Amniotic epithelial cell (primary cell): ENCODE measurements around the gene C1orf185.
A peak's percentile ranks its signal among the peaks of the same experiment; 100 is the strongest.
"Not testable (repeated sequence)": the region's sequence is repeated elsewhere in the genome, so short reads cannot be mapped to it uniquely, and the experiment has no call there.

ENCODE experiments used
- DNase-seq: peaks from one replicate; pipeline ENCODE4 v3.0.0-alpha.2; 2010; ENCODE audit warnings: low read depth

C1orf185 gene

GRCh38 chr1:51137696-51138095, 35.7 kb downstream of the C1orf185 start:
- DNase-seq: not testable (repeated sequence)

GRCh38 chr1:51139474-51139873, 37.4 kb downstream of the C1orf185 start:
- DNase-seq: no peak

- no peak for DNase-seq
Measured at GRCh38 chr1:51147394-51147793, 45.4 kb downstream of the C1orf185 start.

DNA sequence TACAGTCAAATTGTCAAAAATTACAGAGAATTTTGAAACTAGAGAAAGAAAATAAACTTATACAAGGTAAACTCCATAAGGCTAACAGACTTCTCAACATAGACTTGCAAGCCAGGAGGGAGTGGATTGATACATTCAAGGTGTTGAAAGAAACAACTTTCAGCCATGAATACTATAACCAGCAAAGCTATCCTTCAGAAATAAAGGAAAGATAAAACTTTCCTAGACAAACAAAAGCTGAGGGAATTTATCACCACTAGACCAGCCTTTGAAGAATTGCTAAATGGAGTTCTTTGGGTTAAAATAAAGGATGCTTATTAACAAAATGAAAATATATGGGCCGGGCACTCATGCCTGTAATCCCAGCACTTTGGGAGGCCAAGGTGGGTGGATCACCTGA, 52.7 kb downstream of the C1orf185 start:
- DNase-seq: no peak

- DNase-seq: no peak
Measured at GRCh38 chr1:51156752-51157151, 54.7 kb downstream of the C1orf185 start.

DNA sequence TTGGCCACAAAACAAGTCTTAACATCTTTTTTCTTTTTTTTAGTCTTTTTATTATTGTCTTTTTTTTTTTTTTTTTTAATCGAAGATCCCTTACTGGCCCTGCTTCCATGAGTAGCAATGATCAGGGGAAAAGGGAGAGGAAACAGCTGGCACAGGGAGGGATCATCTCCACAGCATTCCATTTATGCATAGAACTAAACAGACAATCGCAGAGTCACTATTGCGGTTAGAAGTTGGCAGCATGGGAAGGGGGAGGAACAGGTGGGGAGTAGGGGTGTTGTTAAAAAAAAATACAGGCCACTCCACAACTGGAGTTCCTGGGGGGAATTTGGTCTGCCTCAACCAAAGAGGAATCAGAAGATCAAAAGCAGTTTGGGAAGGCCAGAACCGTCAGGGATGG, 55.4 kb downstream of the C1orf185 start:
- DNase-seq: no peak

DNA sequence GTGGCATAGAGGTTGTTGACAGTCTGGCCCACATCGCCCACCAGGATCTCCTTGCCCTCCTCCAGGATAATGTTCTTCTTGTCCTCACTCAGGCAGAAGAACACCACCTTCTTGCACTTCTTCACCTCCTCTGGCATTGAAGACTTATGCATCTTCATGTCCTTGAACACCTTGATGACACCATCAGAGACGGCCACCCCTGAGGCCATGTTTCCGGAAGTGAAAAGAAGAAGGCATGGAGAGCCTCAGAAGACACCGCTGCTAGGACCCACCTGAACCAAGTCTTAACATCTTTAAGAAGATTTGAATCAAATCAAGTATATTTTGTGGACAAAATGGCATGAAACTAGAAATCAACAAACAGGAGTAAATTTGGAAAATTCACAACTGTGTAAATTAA, 56.2 kb downstream of the C1orf185 start:
- no peak for DNase-seq

- not testable (repeated sequence) for DNase-seq
Measured at GRCh38 chr1:51162560-51162959, 60.5 kb downstream of the C1orf185 start.

DNA sequence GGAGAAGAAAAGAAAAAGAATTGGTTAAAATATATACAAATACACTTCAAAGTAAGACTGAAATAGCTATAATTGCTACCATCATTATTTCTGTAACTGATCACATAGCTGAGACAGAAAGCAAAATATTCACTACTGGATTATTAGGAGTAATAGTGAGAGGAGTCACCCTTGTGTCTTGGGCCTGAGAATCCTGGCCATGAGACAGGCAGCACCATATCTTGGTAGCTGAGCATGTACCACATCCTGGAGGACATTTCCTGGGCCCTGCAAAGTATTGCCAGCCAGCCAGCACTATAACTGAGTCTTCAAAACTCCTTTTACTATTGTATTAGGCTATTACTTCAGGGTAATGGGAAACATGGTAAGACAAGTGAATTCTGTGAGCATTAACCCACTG, 63.5 kb downstream of the C1orf185 start:
- DNase-seq: no peak

DNA sequence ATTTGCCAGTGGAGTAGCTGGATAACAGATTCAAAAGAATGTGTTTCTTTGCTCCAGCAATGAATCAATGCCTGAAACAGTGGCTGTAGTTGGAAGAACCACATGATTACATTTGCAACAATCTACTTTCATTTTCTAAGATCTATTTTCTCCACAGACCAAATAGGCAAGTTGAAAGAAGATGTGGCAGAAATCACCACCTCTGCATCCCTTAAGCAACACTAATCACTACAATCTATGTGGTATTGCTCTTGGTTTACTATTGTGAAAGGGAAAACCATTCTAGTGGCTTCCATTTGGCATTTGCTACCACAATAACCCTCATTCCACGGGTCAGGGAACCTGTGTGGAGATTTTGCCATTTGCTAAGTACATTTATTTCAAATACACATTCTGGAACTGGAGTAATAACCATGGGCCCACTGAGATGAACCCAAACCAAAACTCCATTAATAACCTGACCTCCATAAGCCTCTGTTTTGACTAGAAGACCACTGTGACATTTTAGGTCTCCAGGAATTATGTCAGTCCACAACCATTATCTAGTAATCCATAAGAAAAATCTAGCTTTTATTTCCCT, 66.3 kb downstream of the C1orf185 start:
- DNase-seq: peak; percentile 55

DNA sequence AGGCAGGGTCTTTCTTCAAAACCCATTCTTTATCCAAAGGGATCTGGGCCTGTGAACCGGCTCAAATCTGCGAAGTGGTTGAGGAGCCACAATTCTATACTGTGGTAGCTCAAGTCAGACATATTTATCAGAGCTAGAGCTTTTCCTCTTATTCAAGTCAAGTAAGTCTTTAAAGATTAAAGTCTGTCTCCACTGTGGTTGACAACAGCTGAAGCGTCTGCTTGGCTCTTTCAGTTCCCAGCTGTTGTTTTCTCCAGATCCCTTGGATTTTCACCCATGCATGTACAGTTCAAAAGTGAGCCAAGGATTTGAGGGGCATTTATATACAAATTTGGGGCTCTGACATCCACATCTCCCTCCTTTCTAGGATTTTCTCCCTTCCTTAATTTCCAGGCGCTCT, 66.9 kb downstream of the C1orf185 start:
- peak; percentile 7 for DNase-seq

GRCh38 chr1:51170342-51170741, 68.3 kb downstream of the C1orf185 start:
- DNase-seq: peak; percentile 87

GRCh38 chr1:51172811-51173210, 70.8 kb downstream of the C1orf185 start:
- no peak for DNase-seq

DNA sequence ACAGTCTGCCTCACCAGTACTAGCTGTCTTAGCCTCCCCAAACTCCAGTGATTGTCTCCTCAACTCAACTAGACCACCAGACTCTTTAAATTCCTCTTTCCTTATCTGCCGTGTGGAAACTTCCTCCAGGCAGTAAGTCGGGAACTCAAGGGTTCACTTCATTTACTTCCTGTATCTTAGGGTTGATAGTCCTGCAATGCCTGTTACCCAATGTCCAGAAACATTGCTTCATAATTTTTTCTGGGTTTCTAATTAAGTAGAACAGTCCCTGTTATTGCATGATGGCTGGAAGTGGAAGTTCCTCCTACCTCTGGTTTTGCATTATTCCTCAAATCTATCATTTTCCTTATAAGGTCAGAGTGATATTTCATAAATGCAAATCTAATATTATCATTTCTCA, 73.2 kb downstream of the C1orf185 start:
- peak; percentile 62 for DNase-seq

DNA sequence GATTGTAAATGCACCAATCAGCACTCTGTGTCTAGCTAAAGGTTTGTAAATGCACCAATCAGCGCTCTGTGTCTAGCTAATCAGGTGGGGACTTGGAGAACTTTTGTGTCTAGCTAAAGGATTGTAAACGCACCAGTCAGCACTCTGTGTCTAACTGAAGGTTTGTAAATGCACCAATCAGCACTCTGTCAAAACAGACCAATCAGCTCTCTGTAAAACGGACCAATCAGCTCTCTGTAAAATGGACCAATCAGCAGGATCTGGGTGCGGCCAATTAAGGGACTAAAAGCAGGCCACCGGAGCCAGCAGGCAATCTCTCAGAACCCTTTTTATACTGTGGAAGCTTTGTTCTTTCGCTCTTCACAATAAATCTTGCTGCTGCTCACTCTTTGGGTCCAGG, 76.0 kb downstream of the C1orf185 start:
- DNase-seq: not testable (repeated sequence)

DNA sequence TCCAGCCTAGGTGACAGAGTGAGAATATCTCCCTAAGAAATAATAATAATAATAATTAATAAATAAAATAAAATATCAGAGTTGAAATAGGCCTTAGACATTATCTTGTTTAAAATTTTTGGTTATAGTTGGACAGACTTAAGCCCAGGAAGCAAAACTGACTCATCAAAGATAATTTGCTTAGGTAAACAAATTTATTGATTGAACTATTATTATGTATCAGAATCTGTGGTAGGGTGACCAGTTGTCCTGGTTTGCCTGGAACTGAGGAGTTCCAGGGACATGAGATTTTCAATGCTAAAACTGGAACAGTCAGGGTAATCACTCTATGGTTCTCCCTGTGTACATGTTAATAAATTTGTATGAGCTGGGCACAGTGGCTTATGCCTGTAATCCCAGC, 86.2 kb downstream of the C1orf185 start:
- DNase-seq: no peak

GRCh38 chr1:51189421-51190073, 87.5 kb downstream of the C1orf185 start:
- peak; percentile 67 for DNase-seq

DNA sequence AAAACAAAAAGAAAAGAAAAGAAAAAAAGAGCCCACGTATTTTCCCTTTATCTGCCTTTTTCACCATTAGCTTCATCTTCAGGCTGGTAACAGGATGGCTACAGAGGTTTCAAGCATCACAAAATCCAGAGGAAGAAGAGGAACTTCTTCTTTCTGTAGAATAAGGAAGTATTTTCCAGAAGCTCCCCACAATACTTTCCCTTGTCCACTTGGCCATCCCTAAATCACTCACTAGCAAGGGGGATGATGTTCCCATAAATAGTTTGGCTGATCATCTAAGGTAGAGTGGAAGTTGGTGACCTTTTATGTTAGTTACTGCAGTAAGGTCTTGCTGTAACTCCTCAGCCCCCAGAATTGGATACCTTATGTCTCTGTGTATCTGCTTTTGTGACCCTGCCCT, 88.9 kb downstream of the C1orf185 start:
- no peak for DNase-seq

GRCh38 chr1:51192213-51192843, 90.3 kb downstream of the C1orf185 start:
- peak; percentile 76 for DNase-seq

- no peak for DNase-seq
Measured at GRCh38 chr1:51193564-51193963, 91.5 kb downstream of the C1orf185 start.
